Liver (tissue), 3 donors: ENCODE measurements around the gene TMEM245.

Source experiments
- CTCF ChIP-seq: fragments of 150-350 bp; IDR thresholded peaks from 2 replicates; pipeline ENCODE4 v1.5.1; 2017; ENCODE audit warnings: improper control_type of control experiment, low read depth, low read length; ENCODE audit not compliant: missing input control
- FOXA1 ChIP-seq: IDR thresholded peaks from 2 replicates; pipeline ENCODE4 v1.6.1; 2016; ENCODE audit warnings: antibody characterized with exemption
- FOXA2 ChIP-seq: IDR thresholded peaks from 2 replicates; pipeline ENCODE4 v1.6.1; 2016; ENCODE audit warnings: antibody characterized with exemption
- GABPA ChIP-seq, 2 donors: IDR thresholded peaks in 1 of 2; conservative IDR thresholded peaks in 1 of 2; 2 replicates each; pipeline ENCODE4 v1.6.1; 2016; ENCODE audit warnings: antibody characterized with exemption in 2 of 2, mild to moderate bottlenecking in 1 of 2, moderate library complexity in 1 of 2
- HNF4G ChIP-seq: IDR thresholded peaks from 2 replicates; pipeline ENCODE4 v1.6.1; 2016; ENCODE audit warnings: antibody characterized with exemption
- MAX ChIP-seq: IDR thresholded peaks from 2 replicates; pipeline ENCODE4 v1.6.1; 2016; ENCODE audit warnings: antibody characterized with exemption
- TAF1 ChIP-seq: conservative IDR thresholded peaks from 2 replicates; pipeline ENCODE4 v1.6.1; 2016; ENCODE audit warnings: antibody characterized with exemption, mild to moderate bottlenecking
- donor health status: healthy.
- donor health status: healthy.

DNA sequence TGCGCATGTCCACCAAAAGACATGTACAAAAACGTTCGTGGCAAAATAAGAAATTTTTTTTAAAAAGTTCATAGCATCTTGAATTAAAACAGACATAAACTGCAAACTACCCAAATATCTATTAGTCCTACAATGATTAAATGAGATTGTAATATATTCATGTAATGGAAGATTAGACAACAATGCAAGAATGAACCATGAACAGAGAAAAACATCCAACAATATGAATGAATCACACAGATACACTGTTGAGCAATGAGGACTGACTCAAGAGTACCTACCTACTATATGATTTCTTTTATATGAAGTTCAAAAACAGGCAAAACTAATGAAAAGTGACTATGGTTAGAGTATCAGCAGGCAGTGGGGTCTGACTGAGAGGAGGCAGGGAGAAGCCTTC lies 88.5 kb downstream of the TMEM245 start:
- TF ChIP-seq CTCF (no peak), HNF4G (no peak), TAF1 (no peak), GABPA (IDR thresholded peaks at IDR 0.05 in 1 of 2, conservative IDR thresholded peaks at IDR 0.05 in 1 of 2) (no peak), FOXA1 (no peak), MAX (no peak), FOXA2 (no peak)
